IMR-90 (cell line): ENCODE measurements around the gene VPS41. TPM values are rescaled to one million over a fixed set of nuclear protein-coding genes. Genes with fewer than 3 reads are reported as not detected.

Experiments used
- ATAC-seq: fragments of 200-7000 bp; cut with Tn5 transposase; 2 replicates; pipeline ENCODE4 v1.9.1; 2020; ENCODE audit warnings: low read depth, mild to moderate bottlenecking, moderate library complexity
- BruUV-seq: library from RNA; stranded (reverse); fragments of 400-500 nt; replicated peaks from 2 replicates; lab custom pipeline; 2021; lab: Mats Ljungman, UMichigan
- CTCF ChIA-PET: fragments of 300-600 bp; formaldehyde crosslinking; extraction: SDS; loops from one replicate; lab custom pipeline; 2021; ENCODE audit warnings: antibody characterized with exemption; lab: Yijun Ruan, JAX
- POLR2A ChIA-PET: fragments of 300-600 bp; sonication (Branson Sonifier 250); formaldehyde crosslinking; loops from one replicate; lab custom pipeline; 2022; ENCODE audit warnings: antibody characterized with exemption; ENCODE audit not compliant: unreplicated experiment; lab: Charles Lee
- DNase-seq: peaks from one replicate; pipeline ENCODE4 v3.0.0; 2013
- H2AFZ ChIP-seq: replicated peaks from 2 replicates; pipeline ENCODE3; 2013; ENCODE audit warnings: low read length, mild to moderate bottlenecking; ENCODE audit not compliant: poor library complexity
- H2AK5ac ChIP-seq: 2 replicates; pipeline ENCODE4 v1.6.1; 2013; ENCODE audit warnings: low read depth, low read length, inconsistent platforms
- H2AK9ac ChIP-seq: replicated peaks from 2 replicates; pipeline ENCODE3; 2013; ENCODE audit warnings: mild to moderate bottlenecking, low read depth, low read length, moderate library complexity; ENCODE audit not compliant: poor library complexity
- H2BK120ac ChIP-seq: 2 replicates; pipeline ENCODE4 v1.6.1; 2013; ENCODE audit warnings: low read depth, low read length, inconsistent platforms
- H2BK15ac ChIP-seq: 3 replicates; pipeline ENCODE4 v1.6.1; 2013; ENCODE audit warnings: low read depth, low read length, inconsistent platforms
- H2BK20ac ChIP-seq: 2 replicates; pipeline ENCODE4 v1.6.1; 2013; ENCODE audit warnings: low read depth, mild to moderate bottlenecking, inconsistent platforms, low read length, moderate library complexity
- H2BK5ac ChIP-seq: 2 replicates; pipeline ENCODE4 v1.6.1; 2013; ENCODE audit warnings: mild to moderate bottlenecking, low read depth, low read length, inconsistent platforms; ENCODE audit not compliant: poor library complexity, severe bottlenecking
- H3K14ac ChIP-seq: replicated peaks from 2 replicates; pipeline ENCODE4 v1.6.1; 2013; ENCODE audit warnings: low read depth, low read length, inconsistent platforms
- H3K18ac ChIP-seq: 2 replicates; pipeline ENCODE4 v1.6.1; 2013; ENCODE audit warnings: low read depth, low read length, control low read depth
- H3K23ac ChIP-seq: 2 replicates; pipeline ENCODE4 v1.6.1; 2013; ENCODE audit warnings: low read depth, low read length, inconsistent platforms
- H3K27ac ChIP-seq: 2 replicates; pipeline ENCODE4 v1.5.1; 2013; ENCODE audit warnings: mild to moderate bottlenecking, control low read depth, low read length; ENCODE audit not compliant: insufficient read depth
- H3K27me3 ChIP-seq: 2 replicates; pipeline ENCODE4 v1.6.1; 2013; ENCODE audit warnings: low read length; ENCODE audit not compliant: control insufficient read depth, insufficient read depth
- H3K36me3 ChIP-seq: 2 replicates; pipeline ENCODE4 v1.6.1; 2013; ENCODE audit warnings: low read length, mixed read lengths; ENCODE audit not compliant: control insufficient read depth, insufficient read depth
- H3K4ac ChIP-seq: 2 replicates; pipeline ENCODE4 v1.6.1; 2013; ENCODE audit warnings: low read depth, low read length, inconsistent platforms
- H3K4me1 ChIP-seq: 2 replicates; pipeline ENCODE4 v1.6.1; 2013; ENCODE audit warnings: low read length, mixed read lengths; ENCODE audit not compliant: control insufficient read depth, insufficient read depth
- H3K4me2 ChIP-seq: 2 replicates; pipeline ENCODE4 v1.6.1; 2013; ENCODE audit warnings: low read depth, mild to moderate bottlenecking, control low read depth, low read length, moderate library complexity
- H3K4me3 ChIP-seq: 2 replicates; pipeline ENCODE4 v1.5.1; 2013; ENCODE audit warnings: low read depth, mild to moderate bottlenecking, control low read depth, low read length, moderate library complexity; ENCODE audit not compliant: insufficient read depth
- H3K56ac ChIP-seq: 2 replicates; pipeline ENCODE4 v1.6.1; 2013; ENCODE audit warnings: low read length, inconsistent platforms; ENCODE audit not compliant: insufficient read depth; ENCODE audit errors: extremely low read depth
- H3K79me1 ChIP-seq, 2 experiments: 2 replicates each; pipeline ENCODE4 v1.6.1; 2013; ENCODE audit warnings: low read length in 2 of 2, inconsistent platforms in 1 of 2, low read depth in 1 of 2
- H3K9ac ChIP-seq: 2 replicates; pipeline ENCODE4 v1.6.1; 2013; ENCODE audit warnings: low read depth, low read length, control low read depth
- H3K9me1 ChIP-seq: 2 replicates; pipeline ENCODE4 v1.6.1; 2013; ENCODE audit warnings: low read length, inconsistent platforms; ENCODE audit not compliant: insufficient read depth
- H3K9me3 ChIP-seq: 2 replicates; pipeline ENCODE4 v1.6.1; 2013; ENCODE audit warnings: low read length; ENCODE audit not compliant: control insufficient read depth, insufficient read depth
- H4K20me1 ChIP-seq: 2 replicates; pipeline ENCODE4 v1.6.1; 2013; ENCODE audit warnings: low read length, inconsistent platforms; ENCODE audit not compliant: insufficient read depth
- H4K5ac ChIP-seq: 2 replicates; pipeline ENCODE4 v1.6.1; 2013; ENCODE audit warnings: mild to moderate bottlenecking, low read depth, low read length, control low read depth
- H4K8ac ChIP-seq, 2 experiments: 2 replicates each; pipeline ENCODE4 v1.6.1; 2013; ENCODE audit warnings: low read depth in 2 of 2, low read length in 2 of 2, control low read depth in 1 of 2, inconsistent platforms in 1 of 2
- H4K91ac ChIP-seq: 2 replicates; pipeline ENCODE4 v1.6.1; 2013; ENCODE audit warnings: low read depth, low read length, inconsistent platforms; ENCODE audit not compliant: insufficient read depth
- BHLHE40 ChIP-seq: fragments of 150-350 bp; IDR thresholded peaks from 2 replicates; pipeline ENCODE4 v1.6.1; 2016; ENCODE audit warnings: mild to moderate bottlenecking, low read depth, low read length
- CEBPB ChIP-seq: IDR thresholded peaks from 2 replicates; pipeline ENCODE4 v1.6.1; 2012; ENCODE audit warnings: low read depth, low read length, improper control_type of control experiment
- CHD1 ChIP-seq: IDR thresholded peaks from 2 replicates; pipeline ENCODE4 v1.6.1; 2012; ENCODE audit warnings: low read depth, low read length, improper control_type of control experiment
- CTCF ChIP-seq: conservative IDR thresholded peaks from 2 replicates; pipeline ENCODE4 v1.5.1; 2012; ENCODE audit warnings: mild to moderate bottlenecking, low read depth, low read length, improper control_type of control experiment
- ELK1 ChIP-seq: fragments of 150-350 bp; IDR thresholded peaks from 2 replicates; pipeline ENCODE4 v1.6.1; 2016; ENCODE audit warnings: low read depth, mild to moderate bottlenecking, low read length, moderate library complexity, borderline replicate concordance
- FOS ChIP-seq: fragments of 150-350 bp; IDR thresholded peaks from 2 replicates; pipeline ENCODE4 v1.6.1; 2016; ENCODE audit warnings: low read depth, low read length
- MAFK ChIP-seq: IDR thresholded peaks from 2 replicates; pipeline ENCODE4 v1.6.1; 2012; ENCODE audit warnings: low read depth, low read length, improper control_type of control experiment
- MAZ ChIP-seq: IDR thresholded peaks from 2 replicates; pipeline ENCODE4 v1.6.1; 2012; ENCODE audit warnings: low read depth, mild to moderate bottlenecking, low read length, improper control_type of control experiment, moderate library complexity, borderline replicate concordance
- MXI1 ChIP-seq: IDR thresholded peaks from 2 replicates; pipeline ENCODE4 v1.6.1; 2012; ENCODE audit warnings: low read depth, mild to moderate bottlenecking, low read length, moderate library complexity, borderline replicate concordance
- NFE2L2 ChIP-seq: fragments of 150-350 bp; IDR thresholded peaks from 2 replicates; pipeline ENCODE4 v1.6.1; 2016; ENCODE audit warnings: low read depth, mild to moderate bottlenecking, low read length
- POLR2A ChIP-seq: IDR thresholded peaks from 2 replicates; pipeline ENCODE4 v1.6.1; 2012; ENCODE audit warnings: mild to moderate bottlenecking, low read depth, low read length
- RAD21 ChIP-seq: IDR thresholded peaks from 2 replicates; pipeline ENCODE4 v1.6.1; 2012; ENCODE audit warnings: low read length, improper control_type of control experiment
- RCOR1 ChIP-seq: IDR thresholded peaks from 2 replicates; pipeline ENCODE4 v1.6.1; 2012; ENCODE audit warnings: mild to moderate bottlenecking, low read length, improper control_type of control experiment; ENCODE audit not compliant: insufficient replicate concordance
- RFX5 ChIP-seq: IDR thresholded peaks from 2 replicates; pipeline ENCODE4 v1.8.0; 2012; ENCODE audit warnings: low read depth, mild to moderate bottlenecking, low read length, moderate library complexity
- SMC3 ChIP-seq: fragments of 150-350 bp; IDR thresholded peaks from 2 replicates; pipeline ENCODE4 v1.6.1; 2016; ENCODE audit warnings: low read depth, mild to moderate bottlenecking, antibody characterized with exemption, low read length, moderate library complexity
- USF2 ChIP-seq: fragments of 150-350 bp; IDR thresholded peaks from 2 replicates; pipeline ENCODE4 v1.6.1; 2017; ENCODE audit warnings: mild to moderate bottlenecking, antibody characterized with exemption, low read length, low read depth
- WGBS, 2 experiments: methylation state at CpG; one replicate each; pipeline versions ENCODE4 v1.1.5 to v1.1.7; 2013; ENCODE audit warnings: missing lambda C conversion rate in 2 of 2; ENCODE audit not compliant: insufficient read length in 1 of 2; ENCODE audit errors: extremely low coverage in 2 of 2; 5-methylcytosine and 5-hydroxymethylcytosine counted together
- dilution Hi-C: fragments of 300-500 bp; cut with HindIII; formaldehyde crosslinking; loops from one replicate; pipeline ENCODE4 v1.14.3; 2018; ENCODE audit warnings: low sequenced_read_pairs; ENCODE audit not compliant: unreplicated experiment
- in situ Hi-C: fragments of 300-500 bp; cut with MboI; formaldehyde crosslinking; loops from 3 replicates; pipeline ENCODE4 v1.14.3; 2019; ENCODE audit warnings: low sequenced_read_pairs, inconsistent platforms, mixed read lengths
- intact Hi-C: fragments of 100-400 bp; cut with micrococcal nuclease; formaldehyde crosslinking; loops from 2 replicates; pipeline ENCODE4 v1.10.0; 2022
- polyA plus RNA-seq, 3 experiments: library from polyadenylated mRNA; depleted of rRNA; stranded (reverse); fragments of >200 nt; gene quantifications; 2 replicates each; pipeline ENCODE4 v1.2.3, GENCODE V29; 2012; ENCODE audit warnings: low replicate concordance in 1 of 3
- total RNA-seq: library from RNA; depleted of rRNA; stranded (reverse); fragments of >200 nt; gene quantifications from 2 replicates; pipeline ENCODE4 v1.2.3, GENCODE V29; 2012

VPS41 gene
- total and polyA plus RNA-seq, 2 of the 4 experiments (the other 2 are of a cell fraction) = 16.0 to 28.0 TPM

- no CpG with 5 or more reads among the region's 3 CpGs for WGBS, 2 experiments
- ChIA-PET POLR2A (no interaction called here), CTCF (interaction anchor here (0.7 kb wide), 2 partner anchors 11 to 420 kb away, joined by 3 to 7 read pairs; no protein-coding TSS in a partner anchor)
- no peaks in the 10 kb centered on the region for H4K20me1 ChIP-seq
- no peak overlapping the region for H2AK5ac ChIP-seq
- H3K4me3 ChIP-seq = no peak overlapping the region
- H3K4me1 ChIP-seq = no peaks in the 10 kb centered on the region
- intact Hi-C loops = no loop called here
- H3K9ac ChIP-seq = no peak overlapping the region
- BruUV-seq = no TSS peak
- no peak overlapping the region for H2BK120ac ChIP-seq
- no peaks in the 10 kb centered on the region for H3K9me3 ChIP-seq
- no peaks in the 10 kb centered on the region for H3K36me3 ChIP-seq
- no peaks in the 10 kb centered on the region for H3K9me1 ChIP-seq
- no peak overlapping the region for H2AFZ ChIP-seq
- H4K91ac ChIP-seq = no peak overlapping the region
- H2AK9ac ChIP-seq = no peak overlapping the region
- no peak overlapping the region for H3K27ac ChIP-seq
- H3K14ac ChIP-seq = no peak overlapping the region
- no peak overlapping the region for H3K4me2 ChIP-seq
- no peak overlapping the region for H2BK20ac ChIP-seq
- H3K56ac ChIP-seq = no peak overlapping the region
- no peak overlapping the region for H4K8ac ChIP-seq
- DNase-seq = no peak
- H3K18ac ChIP-seq = no peak overlapping the region
- no peak overlapping the region for H4K5ac ChIP-seq
- TF ChIP-seq RAD21 = no peak
- no peak for TF ChIP-seq ELK1
- no peak for TF ChIP-seq CTCF
- TF ChIP-seq MAFK = no peak
- no peak for TF ChIP-seq POLR2A
- no peak for TF ChIP-seq SMC3
- TF ChIP-seq MAZ = no peak
- TF ChIP-seq MXI1 = no peak
- no peak for TF ChIP-seq FOS
- TF ChIP-seq CEBPB = no peak
- no peak for TF ChIP-seq RCOR1
- TF ChIP-seq RFX5 = no peak
- no peak for TF ChIP-seq USF2
- no peak for TF ChIP-seq BHLHE40
- TF ChIP-seq NFE2L2 = no peak
- no peak for TF ChIP-seq CHD1
- no peak overlapping the region for H3K4ac ChIP-seq
- no peaks in the 10 kb centered on the region for H3K79me1 ChIP-seq
- in situ Hi-C loops = loop anchor here (25.0 kb wide), 1 partner anchor 522 kb away; no protein-coding TSS in a partner anchor
- no peak overlapping the region for H2BK5ac ChIP-seq
- H3K23ac ChIP-seq = no peak overlapping the region
- no peak overlapping the region for H2BK15ac ChIP-seq
- H3K27me3 ChIP-seq = peaks cover 1% of the 10 kb centered on the region; the same call in 1 of the 2 replicates
- dilution Hi-C loops = no loop called here
- ATAC-seq = no peak
These were observed 31.8 kb upstream of the VPS41 start for GRCh38 chr7:38940774-38941173.
